ENCODE results near the gene ISOC2. TPM values are rescaled to one million over a fixed set of nuclear protein-coding genes. Genes with fewer than 3 reads are reported as not detected.

Gene ISOC2
- total RNA-seq, 3 donors from 2014 or later, result 42.7 to 71.5 (median 57.0) TPM

GRCh38 chr19:55443045-55443823 lies 18.2 kb downstream of the ISOC2 start, which contains the start of gene SHISA7:
Gene SHISA7, minus strand, starts transcription at chr19:55443300. Its CDS starts 437 bp downstream, at chr19:55442863.
- no peak for TF ChIP-seq CTCF (IDR thresholded peaks at IDR 0.05)
- TF ChIP-seq POLR2AphosphoS5 (IDR thresholded peaks at IDR 0.05), result no peak
- TF ChIP-seq POLR2A (IDR thresholded peaks at IDR 0.05), result no peak
- no peak within 1 kb of the TSS for H3K27ac ChIP-seq
- intact Hi-C loops (cut with DNase I; ENCODE audit: low total_unique reads), result no loop called here

GRCh38 chr19:55442372-55442961 lies 19.0 kb downstream of the ISOC2 start:
- no peak for TF ChIP-seq CTCF (IDR thresholded peaks at IDR 0.05)
- no peak for TF ChIP-seq POLR2A (IDR thresholded peaks at IDR 0.05)
- no peak for TF ChIP-seq POLR2AphosphoS5 (IDR thresholded peaks at IDR 0.05)
- no peaks in the 10 kb centered on the region for H3K4me1 ChIP-seq
- no peaks in the 10 kb centered on the region for H3K36me3 ChIP-seq
- peaks cover 20 to 79% of the 10 kb centered on the region in 2 donors for H3K27me3 ChIP-seq
- no peak overlapping the region for H3K27ac ChIP-seq
- DNase-seq (ENCODE audit: low spot score in 2 of 2), result no peak
- H3K9me3 ChIP-seq, result no peaks in the 10 kb centered on the region
- intact Hi-C loops (cut with DNase I; ENCODE audit: low total_unique reads), result no loop called here
- H3K4me3 ChIP-seq, result peak overlapping the region in 1 of 3 donors; percentile 46

More at GRCh38 chr19:55443045-55443823, 18.2 kb downstream of the ISOC2 start, which contains the start of gene SHISA7:
- DNase-seq (ENCODE audit: low spot score in 2 of 2), result no peak
- no peaks in the 10 kb centered on the region for H3K36me3 ChIP-seq
- peaks cover 20 to 71% of the 10 kb centered on the region in 2 donors for H3K27me3 ChIP-seq
- no peaks in the 10 kb centered on the region for H3K9me3 ChIP-seq
- H3K4me3 ChIP-seq, result peak within 1 kb of the TSS in 1 of 3 donors; percentile 46
- no peaks in the 10 kb centered on the region for H3K4me1 ChIP-seq

GRCh38 chr19:55441692-55442321 lies 19.6 kb downstream of the ISOC2 start:
- H3K4me3 ChIP-seq, result peak overlapping the region in 1 of 3 donors; percentile 46
- H3K36me3 ChIP-seq, result no peaks in the 10 kb centered on the region
- intact Hi-C loops (cut with DNase I; ENCODE audit: low total_unique reads), result no loop called here
- H3K4me1 ChIP-seq, result no peaks in the 10 kb centered on the region
- TF ChIP-seq POLR2A (IDR thresholded peaks at IDR 0.05) (no peak), POLR2AphosphoS5 (IDR thresholded peaks at IDR 0.05) (no peak), CTCF (IDR thresholded peaks at IDR 0.05) (no peak)
- peaks cover 20 to 85% of the 10 kb centered on the region in 2 donors for H3K27me3 ChIP-seq
- no peak for DNase-seq (ENCODE audit: low spot score in 2 of 2)
- no peaks in the 10 kb centered on the region for H3K9me3 ChIP-seq
- no peak overlapping the region for H3K27ac ChIP-seq

- TF ChIP-seq POLR2AphosphoS5 (IDR thresholded peaks at IDR 0.05), result no peak
- TF ChIP-seq POLR2A (IDR thresholded peaks at IDR 0.05), result no peak
- no peak for TF ChIP-seq CTCF (IDR thresholded peaks at IDR 0.05)
- no peaks in the 10 kb centered on the region for H3K9me3 ChIP-seq
- H3K27me3 ChIP-seq, result peaks cover 20 to 88% of the 10 kb centered on the region in 2 donors
- intact Hi-C loops (cut with DNase I; ENCODE audit: low total_unique reads), result no loop called here
- H3K27ac ChIP-seq, result no peak overlapping the region
- no peaks in the 10 kb centered on the region for H3K36me3 ChIP-seq
- no peak overlapping the region for H3K4me3 ChIP-seq
- no peaks in the 10 kb centered on the region for H3K4me1 ChIP-seq
- no peak for DNase-seq (ENCODE audit: low spot score in 2 of 2)
Observed at GRCh38 chr19:55441319-55441691, 20.1 kb downstream of the ISOC2 start.
